Head of caudate nucleus (tissue), 42 donors: ENCODE data around the gene MBNL3.

Experiments
- DNase-seq, 42 donors: peaks; one replicate each; pipeline versions ENCODE4 v3.0.0 to v3.0.0-alpha.2; 2020 to 2021; ENCODE audit warnings: mixed read lengths in 7 of 42
- intact Hi-C: fragments of 100-400 bp; cut with DNase I; formaldehyde crosslinking; loops from one replicate; pipeline ENCODE4 v1.15.0; 2022

MBNL3 gene

GRCh38 chrX:132426695-132427281 is 62.0 kb downstream of the MBNL3 start:
- intact Hi-C loops: no loop called here
- no peak for DNase-seq

GRCh38 chrX:132425744-132426318 is 63.0 kb downstream of the MBNL3 start:
- intact Hi-C loops: no loop called here
- DNase-seq: no peak

DNA sequence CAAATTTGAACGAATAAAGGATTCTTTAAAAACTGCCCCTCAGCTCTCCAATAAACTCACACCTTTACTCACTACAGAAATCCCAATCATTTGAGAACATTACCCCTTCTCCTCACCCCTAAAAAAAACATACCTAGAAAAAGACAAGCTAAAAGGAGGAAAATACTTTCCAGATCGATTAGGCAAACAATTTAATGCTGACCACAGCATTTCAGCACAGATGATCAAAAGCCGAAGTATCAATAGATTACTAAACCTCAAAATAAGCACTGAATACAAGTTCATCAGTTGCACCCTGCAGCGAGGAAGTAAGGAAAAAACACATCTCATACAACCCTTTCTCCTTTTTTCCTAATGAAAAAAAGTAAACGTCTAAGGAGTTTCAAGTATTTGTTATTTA is 65.5 kb downstream of the MBNL3 start:
- intact Hi-C loops: no loop called here
- no peak for DNase-seq

DNA sequence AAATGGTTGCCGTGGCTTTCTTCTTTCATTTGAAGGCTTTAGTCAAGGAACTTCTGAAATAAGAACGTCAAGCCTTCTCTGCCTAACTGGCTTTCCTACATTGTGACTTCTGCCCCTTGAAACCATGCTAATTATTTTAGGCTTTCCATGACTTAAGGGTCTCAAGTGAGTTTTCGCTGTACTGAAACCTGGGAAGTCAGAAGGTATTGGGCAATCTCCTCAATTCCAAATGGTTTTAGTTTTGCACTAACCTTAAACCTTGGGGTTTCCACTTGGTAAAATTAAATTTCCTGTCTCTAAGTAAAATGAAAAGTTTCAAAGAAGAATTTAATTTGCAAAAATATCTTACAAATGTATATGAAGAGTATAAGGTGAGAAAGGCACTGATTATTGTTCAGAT is 73.8 kb downstream of the MBNL3 start:
- intact Hi-C loops: no loop called here
- DNase-seq: no peak

GRCh38 chrX:132414404-132414803 is 74.4 kb downstream of the MBNL3 start:
- intact Hi-C loops: no loop called here
- no peak for DNase-seq

- intact Hi-C loops: no loop called here
- no peak for DNase-seq
Observed at GRCh38 chrX:132413459-132413858, 75.4 kb downstream of the MBNL3 start.

GRCh38 chrX:132412208-132412607 is 76.6 kb downstream of the MBNL3 start:
- intact Hi-C loops: no loop called here
- DNase-seq: no peak

DNA sequence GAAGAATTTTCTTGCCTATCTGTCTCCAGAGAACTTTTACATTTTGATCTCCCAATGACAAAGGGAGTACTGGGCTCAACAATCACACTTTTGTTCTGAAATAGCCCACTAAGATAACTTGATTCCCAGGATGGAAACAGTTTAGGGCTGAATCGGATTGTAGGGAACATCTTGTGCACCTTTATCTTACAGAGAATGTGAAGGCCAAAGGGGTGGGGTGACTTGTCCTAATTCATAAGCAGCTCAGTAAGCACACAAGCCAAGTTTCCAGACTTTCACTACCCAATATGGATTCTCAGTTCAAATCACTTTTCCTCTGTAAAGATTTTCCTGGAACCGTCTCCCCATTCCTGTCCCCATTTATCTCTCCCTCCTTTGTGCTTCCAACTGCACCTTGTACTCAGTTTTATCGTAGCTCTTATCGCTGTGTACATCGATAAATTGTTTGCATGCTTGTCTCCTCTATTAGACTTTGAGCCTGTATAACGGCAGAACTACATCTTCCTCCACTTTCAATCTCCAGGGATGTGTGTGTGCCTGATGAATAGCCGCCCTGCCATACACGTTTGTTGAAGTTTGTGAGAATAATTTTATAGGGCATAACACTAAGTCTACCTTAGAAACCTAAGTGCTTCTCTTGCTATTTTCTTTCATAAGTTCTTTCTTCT is 77.4 kb downstream of the MBNL3 start:
- intact Hi-C loops: no loop called here

GRCh38 chrX:132409780-132410556 is 78.9 kb downstream of the MBNL3 start:
- intact Hi-C loops: no loop called here
- DNase-seq: no peak

More for the DNA sequence above, 77.4 kb downstream of the MBNL3 start:
- DNase-seq: no peak

GRCh38 chrX:132407691-132408090 is 81.1 kb downstream of the MBNL3 start:
- intact Hi-C loops: no loop called here
- no peak for DNase-seq

- no peak for DNase-seq
- intact Hi-C loops: no loop called here
Observed at GRCh38 chrX:132406106-132406505, 82.7 kb downstream of the MBNL3 start.

GRCh38 chrX:132404266-132404665 is 84.6 kb downstream of the MBNL3 start:
- DNase-seq: no peak
- intact Hi-C loops: no loop called here

DNA sequence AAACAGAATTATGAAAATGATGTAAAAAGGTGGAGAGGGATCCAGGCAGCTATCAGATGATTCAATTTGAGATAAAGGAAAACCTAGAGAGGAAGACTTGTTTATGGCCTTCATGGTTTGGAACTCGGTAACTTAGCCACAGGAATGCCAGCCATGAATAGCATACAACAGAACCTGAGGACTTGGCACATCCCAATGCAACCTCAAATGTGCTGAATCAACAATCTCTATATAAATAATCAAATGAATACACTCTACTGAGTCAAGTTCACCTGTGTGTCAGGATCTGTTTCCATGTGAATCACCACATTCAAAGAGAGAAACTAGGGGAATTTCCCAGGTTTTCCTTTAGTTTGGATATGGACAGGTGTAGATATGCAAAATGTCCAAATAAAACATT is 86.9 kb downstream of the MBNL3 start:
- intact Hi-C loops: no loop called here
- no peak for DNase-seq

GRCh38 chrX:132400706-132401105 is 88.1 kb downstream of the MBNL3 start:
- intact Hi-C loops: no loop called here
- DNase-seq: no peak

- intact Hi-C loops: no loop called here
- no peak for DNase-seq
Observed at GRCh38 chrX:132395645-132396044, 93.2 kb downstream of the MBNL3 start.

- DNase-seq: no peak
- intact Hi-C loops: no loop called here
Observed at GRCh38 chrX:132395026-132395425, 93.8 kb downstream of the MBNL3 start.

GRCh38 chrX:132394591-132394990 is 94.2 kb downstream of the MBNL3 start:
- no peak for DNase-seq
- intact Hi-C loops: no loop called here

DNA sequence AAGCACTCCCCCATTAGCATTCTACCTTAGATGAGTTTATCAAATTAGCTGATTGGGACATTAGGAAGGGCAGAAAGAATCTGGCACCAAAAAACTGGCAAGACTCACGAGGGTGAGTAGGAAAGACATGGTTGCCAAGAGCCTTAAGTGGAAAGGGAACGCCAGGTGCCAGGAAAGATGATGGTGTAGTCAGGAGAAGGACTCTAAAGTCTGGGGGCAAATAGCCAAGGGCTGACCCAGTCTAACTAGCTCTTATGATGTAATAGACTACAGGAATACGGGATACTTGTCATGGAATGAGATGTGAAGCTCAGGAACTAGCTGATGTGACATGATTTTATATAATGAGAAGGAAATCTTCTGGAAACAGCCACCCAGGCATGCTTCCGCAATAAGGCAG is 94.8 kb downstream of the MBNL3 start:
- no peak for DNase-seq
- intact Hi-C loops: no loop called here

DNA sequence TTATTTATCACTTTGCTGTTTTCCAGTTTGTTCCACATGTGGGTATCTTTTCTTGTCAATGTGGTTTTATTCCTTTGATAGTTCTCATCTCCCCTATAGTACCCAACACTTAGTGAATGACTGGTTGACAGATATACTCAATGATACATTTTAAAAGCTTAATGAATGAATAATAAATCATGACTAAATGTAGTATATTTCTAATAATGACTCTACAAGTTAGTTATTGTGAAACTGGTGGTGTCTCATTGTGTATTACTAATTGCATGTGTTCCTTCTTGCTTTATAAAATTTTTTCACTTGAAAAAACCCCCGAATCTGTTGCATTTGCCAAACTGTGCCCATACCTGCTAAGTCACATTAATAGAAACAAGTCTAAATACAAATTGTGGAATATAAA is 95.4 kb downstream of the MBNL3 start:
- intact Hi-C loops: no loop called here
- DNase-seq: no peak

- intact Hi-C loops: no loop called here
Observed at GRCh38 chrX:132393085-132393484, 95.8 kb downstream of the MBNL3 start.

More at GRCh38 chrX:132393085-132393484, 95.8 kb downstream of the MBNL3 start:
- no peak for DNase-seq
